ENCODE results near the gene C10orf95. TPM values are rescaled to one million over a fixed set of nuclear protein-coding genes. Genes with fewer than 3 reads are reported as not detected.
A peak's percentile ranks its signal among the peaks of the same experiment; 100 is the strongest.

Gene C10orf95
- not detected in 2 replicates for total RNA-seq

GRCh38 chr10:102451105-102451969, at the start of gene C10orf95:
C10orf95 (minus strand) TSS chr10:102451543; CDS start chr10:102451093, 450 bp downstream.

GRCh38 chr10:102432162-102432950, 19.0 kb downstream of the C10orf95 start, which contains the start of gene CUEDC2:
CUEDC2 (minus strand) TSS chr10:102432574; CDS start chr10:102425188, 7,386 bp downstream.

GRCh38 chr10:102420714-102421506, 30.4 kb downstream of the C10orf95 start, which contains the start of gene FBXL15:
FBXL15 (plus strand) TSS chr10:102420836; CDS start chr10:102421130, 294 bp downstream.

GRCh38 chr10:102418622-102419268, 32.6 kb downstream of the C10orf95 start, which contains the start of gene PSD:
PSD (minus strand) TSS chr10:102418785; CDS start chr10:102417038, 1,747 bp downstream.

Small RNA genes within 50 kb of the gene (small RNA-seq; reads per million reads assigned to genes)
- gene MIR146B: 147 reads per million, percentile 98 among the genes with 10 or more reads in this experiment

Other genes starting within 250 kb of the C10orf95 start
- 1.9 and 2.2 TPM in 2 replicates for gene ELOVL3, start 225.2 kb downstream of the C10orf95 start, total RNA-seq
- gene PITX3, start 210.0 kb downstream of the C10orf95 start, total RNA-seq: not detected in 2 replicates
- gene GBF1, start 206.0 kb downstream of the C10orf95 start, total RNA-seq: 58.5 and 67.0 TPM in 2 replicates
- gene NFKB2, start 55.8 kb downstream of the C10orf95 start, total RNA-seq: 24.2 and 27.9 TPM in 2 replicates
- gene PSD, start 32.8 kb downstream of the C10orf95 start, total RNA-seq: 0.61 and 1.1 TPM in 2 replicates
- 5.5 and 6.6 TPM in 2 replicates for gene FBXL15, start 30.7 kb downstream of the C10orf95 start, total RNA-seq
- 37.2 and 38.0 TPM in 2 replicates for gene CUEDC2, start 19.0 kb downstream of the C10orf95 start, total RNA-seq
- gene ACTR1A, start 51.2 kb upstream of the C10orf95 start, total RNA-seq: 115 and 139 TPM in 2 replicates
- gene SUFU, start 52.4 kb upstream of the C10orf95 start, total RNA-seq: 3.0 and 3.7 TPM in 2 replicates
- 101 and 104 TPM in 2 replicates for gene TRIM8, start 192.9 kb upstream of the C10orf95 start, total RNA-seq

Data from hair follicle dermal papilla cell (primary cell).